ENCODE results near the gene SERINC2. TPM values are rescaled to one million over a fixed set of nuclear protein-coding genes. Genes with fewer than 3 reads are reported as not detected.

Gene SERINC2
- total and polyA plus RNA-seq, 4 donors, result 6.1 to 59.1 (median 38.8) TPM

GRCh38 chr1:31368611-31369107 lies 44.4 kb upstream of the SERINC2 start:
- Histone ChIP-seq H3K9me3 (ENCODE audit: control insufficient read depth in 4 of 4, insufficient read depth in 3 of 4, low read length in 3 of 4) (no peaks in the 10 kb centered on the region), H3K27me3 (ENCODE audit: control insufficient read depth in 3 of 3, insufficient read depth in 3 of 3, low read length in 2 of 3) (no peaks in the 10 kb centered on the region), H3K4me1 (ENCODE audit: control insufficient read depth in 5 of 5, insufficient read depth in 5 of 5, low read length in 5 of 5) (peaks cover 0 to 21% (median 5%) of the 10 kb centered on the region in 5 donors), H3K36me3 (ENCODE audit: control insufficient read depth in 4 of 4, insufficient read depth in 4 of 4, low read length in 4 of 4) (peaks cover 12 to 20% (median 16%) of the 10 kb centered on the region in 4 donors), H3K9ac (ENCODE audit: insufficient read depth in 1 of 2, low read length in 2 of 2) (no peak overlapping the region), H3K4me3 (no peak overlapping the region), H3K27ac (ENCODE audit: low read depth in 1 of 2, low read length in 1 of 2) (peak overlapping the region; percentile 61 to 95)
- ATAC-seq (ENCODE audit: insufficient read depth, low FRiP score), result no peak
- 65 to 84% methylated on average over 3 of the region's 3 CpGs for WGBS, 2 donors
- no peak for TF ChIP-seq CTCF (IDR thresholded peaks at IDR 0.05; ENCODE audit: control extremely low read depth, extremely low read depth)
- peak in 1 of 3 donors; percentile 12 for DNase-seq

GRCh38 chr1:31370021-31370420 lies 43.0 kb upstream of the SERINC2 start:
- WGBS, 2 donors, result 71 to 83% methylated on average over 2 of the region's 2 CpGs
- Histone ChIP-seq H3K4me1 (ENCODE audit: control insufficient read depth in 5 of 5, insufficient read depth in 5 of 5, low read length in 5 of 5) (peaks cover 0 to 28% (median 6%) of the 10 kb centered on the region in 5 donors), H3K4me3 (no peak overlapping the region), H3K36me3 (ENCODE audit: control insufficient read depth in 4 of 4, insufficient read depth in 4 of 4, low read length in 4 of 4) (peaks cover 4 to 19% (median 7%) of the 10 kb centered on the region in 4 donors), H3K9ac (ENCODE audit: insufficient read depth in 1 of 2, low read length in 2 of 2) (no peak overlapping the region), H3K9me3 (ENCODE audit: control insufficient read depth in 4 of 4, insufficient read depth in 3 of 4, low read length in 3 of 4) (no peaks in the 10 kb centered on the region), H3K27me3 (ENCODE audit: control insufficient read depth in 3 of 3, insufficient read depth in 3 of 3, low read length in 2 of 3) (no peaks in the 10 kb centered on the region), H3K27ac (ENCODE audit: low read depth in 1 of 2, low read length in 1 of 2) (peak overlapping the region in 1 of 2 donors; percentile 95)
- no peak for DNase-seq
- no peak for ATAC-seq (ENCODE audit: insufficient read depth, low FRiP score)
- no peak for TF ChIP-seq CTCF (IDR thresholded peaks at IDR 0.05; ENCODE audit: control extremely low read depth, extremely low read depth)

- WGBS, 2 donors, result 92 to 96% methylated on average over 4 of the region's 4 CpGs
- Histone ChIP-seq H3K4me1 (ENCODE audit: control insufficient read depth in 5 of 5, insufficient read depth in 5 of 5, low read length in 5 of 5) (peaks cover 0 to 28% (median 6%) of the 10 kb centered on the region in 5 donors), H3K9me3 (ENCODE audit: control insufficient read depth in 4 of 4, insufficient read depth in 3 of 4, low read length in 3 of 4) (no peaks in the 10 kb centered on the region), H3K36me3 (ENCODE audit: control insufficient read depth in 4 of 4, insufficient read depth in 4 of 4, low read length in 4 of 4) (peaks cover 0 to 13% (median 4%) of the 10 kb centered on the region in 4 donors), H3K4me3 (no peak overlapping the region), H3K9ac (ENCODE audit: insufficient read depth in 1 of 2, low read length in 2 of 2) (no peak overlapping the region), H3K27me3 (ENCODE audit: control insufficient read depth in 3 of 3, insufficient read depth in 3 of 3, low read length in 2 of 3) (no peaks in the 10 kb centered on the region), H3K27ac (ENCODE audit: low read depth in 1 of 2, low read length in 1 of 2) (peak overlapping the region in 1 of 2 donors; percentile 95)
- DNase-seq, result no peak
- no peak for ATAC-seq (ENCODE audit: insufficient read depth, low FRiP score)
- no peak for TF ChIP-seq CTCF (IDR thresholded peaks at IDR 0.05; ENCODE audit: control extremely low read depth, extremely low read depth)
Measured at GRCh38 chr1:31370565-31370964, 42.4 kb upstream of the SERINC2 start.

Data from lung (tissue), 12 donors.